SJCRH30 (cell line): ENCODE measurements around the gene LAMA5. TPM values are rescaled to one million over a fixed set of nuclear protein-coding genes. Genes with fewer than 3 reads are reported as not detected.

Experiments used
- DNase-seq, 2 experiments: peaks; one replicate each; pipeline ENCODE4 v3.0.0-alpha.2; 2015 to 2020
- H3K27ac ChIP-seq: fragments of 250-450 bp; sonication (Bioruptor Pico); 2 replicates; pipeline ENCODE4 v1.5.1; 2020; ENCODE audit warnings: mild to moderate bottlenecking, moderate library complexity
- H3K27me3 ChIP-seq: fragments of 250-450 bp; sonication (Bioruptor Pico); 2 replicates; pipeline ENCODE4 v1.5.1; 2020; ENCODE audit warnings: mild to moderate bottlenecking, moderate library complexity
- H3K36me3 ChIP-seq: fragments of 250-450 bp; sonication (Bioruptor Pico); 2 replicates; pipeline ENCODE4 v1.5.1; 2020; ENCODE audit warnings: mild to moderate bottlenecking, moderate library complexity
- H3K4me1 ChIP-seq: fragments of 250-450 bp; sonication (Bioruptor Pico); 2 replicates; pipeline ENCODE4 v1.5.1; 2020; ENCODE audit warnings: mild to moderate bottlenecking, moderate library complexity
- H3K4me3 ChIP-seq: fragments of 250-450 bp; sonication (Bioruptor Pico); 2 replicates; pipeline ENCODE4 v1.5.1; 2020; ENCODE audit warnings: mild to moderate bottlenecking, moderate library complexity
- H3K9me3 ChIP-seq: fragments of 250-450 bp; sonication (Bioruptor Pico); replicated peaks from 2 replicates; pipeline ENCODE4 v1.5.1; 2020; ENCODE audit warnings: mild to moderate bottlenecking, moderate library complexity
- total RNA-seq: library from RNA; depleted of rRNA; stranded (reverse); fragments of >200 nt; shearing (Covaris generic); gene quantifications from 2 replicates; pipeline ENCODE4 v1.2.3, GENCODE V29; 2014

The LAMA5 gene
- total RNA-seq, 1 experiment from 2014 or later, result 43.8 TPM

DNA sequence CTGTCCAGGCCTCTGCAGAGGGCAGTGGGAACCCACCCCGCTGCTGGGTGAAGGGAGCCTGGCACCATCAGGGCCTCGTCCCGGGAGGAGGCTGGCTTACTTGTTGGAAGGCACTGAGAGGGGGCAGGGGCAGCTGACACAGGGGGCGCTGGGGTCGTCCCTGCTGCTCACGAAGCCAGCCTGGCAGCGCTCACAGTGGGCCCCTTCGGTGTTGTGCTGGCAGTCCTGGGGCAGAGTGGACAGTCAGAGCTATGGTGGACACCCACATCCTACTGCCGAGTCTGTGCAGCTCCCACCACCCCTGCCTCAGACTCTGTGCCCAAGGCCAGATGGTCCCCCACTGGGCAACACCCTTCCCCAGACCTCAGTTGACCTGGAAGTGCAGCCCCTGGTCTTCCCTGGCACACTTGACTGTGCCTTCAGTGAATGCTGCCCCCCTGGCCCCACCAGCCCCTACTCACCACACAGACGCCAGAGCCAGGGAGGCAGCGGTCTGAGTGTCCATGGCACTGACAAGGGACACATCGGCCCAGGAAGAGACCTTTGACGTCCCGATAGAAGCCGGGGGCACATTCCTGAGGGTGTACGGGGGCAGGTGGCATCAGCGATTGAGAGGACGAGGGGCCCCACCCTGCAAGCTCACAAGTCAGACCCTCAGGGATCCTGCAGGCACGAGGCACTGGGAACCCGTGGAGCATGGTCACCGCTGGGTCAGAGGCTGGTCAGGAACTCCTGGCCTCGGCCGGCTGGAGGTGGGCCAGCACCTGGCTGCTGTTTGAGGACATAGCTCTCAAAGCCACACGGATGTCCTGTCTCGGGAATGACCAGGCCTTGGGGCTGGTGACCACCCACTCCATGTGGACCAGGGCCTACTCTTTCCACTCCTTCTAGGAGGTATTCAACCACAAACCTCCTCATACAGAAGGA lies 42.9 kb downstream of the LAMA5 start:
- Histone ChIP-seq H3K36me3 (peaks cover 55% of the 10 kb centered on the region), H3K9me3 (no peaks in the 10 kb centered on the region), H3K27me3 (no peaks in the 10 kb centered on the region), H3K4me3 (no peak overlapping the region), H3K27ac (no peak overlapping the region), H3K4me1 (no peaks in the 10 kb centered on the region)
- no peak for DNase-seq

DNA sequence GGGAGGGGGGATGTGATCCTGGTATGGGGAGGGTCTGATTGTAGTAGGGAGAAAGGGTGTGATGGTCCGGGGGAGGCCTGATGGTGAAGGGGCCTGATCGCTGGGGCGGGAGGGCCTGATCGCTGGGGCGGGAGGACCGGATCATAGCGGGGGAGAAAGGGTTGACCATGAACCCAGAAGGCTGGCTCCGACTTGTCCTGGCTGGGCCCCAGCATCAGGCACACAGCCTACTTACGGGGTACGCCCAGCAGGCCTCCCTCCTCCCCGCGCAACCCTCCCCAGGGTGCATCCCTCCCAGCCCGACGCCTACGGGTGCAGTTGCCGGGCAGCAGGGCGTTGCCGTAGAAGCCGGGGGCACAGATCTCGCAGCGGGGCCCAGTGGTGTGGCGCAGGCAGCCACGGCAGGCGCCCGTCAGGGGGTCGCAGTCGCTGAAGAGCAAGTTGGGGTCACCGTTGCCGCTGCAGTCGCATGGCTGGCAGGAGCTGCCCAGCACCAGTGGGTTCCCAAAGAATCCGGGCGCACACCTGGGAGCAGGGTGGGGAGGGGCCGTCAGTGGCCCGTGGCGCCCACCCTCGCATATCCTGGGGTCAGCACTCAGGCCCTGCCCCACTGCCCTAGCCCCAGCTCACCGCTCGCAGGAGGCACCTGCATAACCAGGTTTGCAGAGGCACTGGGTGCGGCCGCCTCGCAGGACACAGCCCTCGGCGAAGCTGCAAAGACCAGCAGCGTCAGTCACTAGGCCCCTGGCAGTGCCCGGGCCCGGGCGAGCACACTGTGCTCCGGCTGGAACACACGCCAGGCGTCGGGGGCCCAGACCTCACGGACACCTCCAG lies 43.7 kb downstream of the LAMA5 start:
- Histone ChIP-seq H3K4me3 (no peak overlapping the region), H3K27ac (no peak overlapping the region), H3K4me1 (no peaks in the 10 kb centered on the region), H3K9me3 (no peaks in the 10 kb centered on the region), H3K36me3 (peaks cover 53% of the 10 kb centered on the region), H3K27me3 (no peaks in the 10 kb centered on the region)
- no peak for DNase-seq

DNA sequence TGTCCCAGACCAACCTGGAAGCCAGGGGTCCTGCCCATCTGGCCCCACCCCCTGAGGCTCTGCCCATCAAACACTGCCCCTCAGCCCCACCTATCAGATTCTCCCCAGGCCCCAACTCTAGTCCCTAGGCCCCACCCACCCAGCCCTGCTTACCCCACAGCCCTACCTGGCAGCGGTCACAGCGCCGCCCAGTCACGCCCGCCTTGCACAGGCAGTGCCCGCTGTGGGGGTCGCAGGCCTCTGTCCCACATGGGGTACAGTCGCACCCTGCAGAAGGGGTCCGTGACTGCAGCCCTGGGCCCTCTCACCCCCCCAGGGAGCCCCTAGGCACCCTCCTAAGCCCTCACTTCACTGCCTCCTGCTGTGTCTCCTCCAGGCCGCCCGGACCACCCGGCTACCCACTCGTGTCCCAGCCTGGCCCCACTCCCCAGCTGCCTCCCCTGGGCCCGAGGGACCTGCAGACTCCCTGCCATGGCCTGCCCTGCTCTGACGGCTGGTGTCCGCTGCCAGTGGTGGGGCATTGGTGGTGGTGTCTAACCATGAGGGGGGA lies 44.5 kb downstream of the LAMA5 start:
- H3K4me1 ChIP-seq, result no peaks in the 10 kb centered on the region
- no peaks in the 10 kb centered on the region for H3K27me3 ChIP-seq
- no peak overlapping the region for H3K4me3 ChIP-seq
- H3K9me3 ChIP-seq, result no peaks in the 10 kb centered on the region
- DNase-seq, result no peak
- H3K27ac ChIP-seq, result no peak overlapping the region
- H3K36me3 ChIP-seq, result peaks cover 45% of the 10 kb centered on the region

DNA sequence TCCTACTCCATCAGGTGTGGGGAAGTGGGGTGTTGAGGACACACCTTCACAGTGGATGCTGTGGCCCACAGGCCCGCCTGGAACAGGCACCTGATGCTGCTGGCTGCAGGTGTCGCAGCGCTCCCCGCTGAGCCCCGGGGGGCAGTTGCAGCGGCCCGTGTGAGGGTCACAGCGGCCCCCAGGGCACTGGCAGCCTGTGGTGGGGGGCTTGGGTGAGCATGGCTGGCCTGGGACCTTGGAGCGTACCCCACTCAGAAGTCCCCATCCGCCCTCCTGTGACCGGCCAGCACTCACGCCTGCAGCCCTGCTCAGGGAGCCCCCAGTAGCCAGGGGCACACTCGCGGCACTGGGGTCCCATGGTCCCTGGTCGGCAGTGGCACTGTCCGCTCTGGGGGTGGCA lies 45.1 kb downstream of the LAMA5 start:
- Histone ChIP-seq H3K36me3 (peaks cover 46% of the 10 kb centered on the region), H3K27me3 (no peaks in the 10 kb centered on the region), H3K4me3 (no peak overlapping the region), H3K27ac (no peak overlapping the region), H3K4me1 (no peaks in the 10 kb centered on the region), H3K9me3 (no peaks in the 10 kb centered on the region)
- DNase-seq, result no peak

DNA sequence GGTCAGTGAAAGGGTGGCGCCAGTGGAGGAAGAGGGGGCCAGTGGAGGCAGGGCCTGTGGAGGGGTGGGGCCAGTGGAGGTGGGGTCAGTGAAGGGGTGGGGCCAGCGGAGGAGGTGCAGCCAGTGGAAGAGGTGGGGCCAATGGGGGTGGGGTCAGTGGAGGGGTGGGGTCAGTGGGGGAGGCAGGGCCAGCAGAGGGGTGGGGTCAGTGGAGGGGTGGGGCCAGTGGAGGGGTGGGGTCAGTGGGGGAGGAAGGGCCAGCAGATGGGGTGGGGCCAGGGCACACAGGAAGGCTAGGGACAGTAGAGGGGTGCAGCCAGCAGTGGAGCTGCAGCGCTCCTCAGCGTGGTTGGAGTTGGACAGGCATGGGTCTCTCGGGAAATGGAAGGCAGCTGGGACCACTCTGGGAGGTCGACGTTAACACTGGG lies 45.6 kb downstream of the LAMA5 start:
- Histone ChIP-seq H3K36me3 (peaks cover 45% of the 10 kb centered on the region), H3K27me3 (no peaks in the 10 kb centered on the region)

DNA sequence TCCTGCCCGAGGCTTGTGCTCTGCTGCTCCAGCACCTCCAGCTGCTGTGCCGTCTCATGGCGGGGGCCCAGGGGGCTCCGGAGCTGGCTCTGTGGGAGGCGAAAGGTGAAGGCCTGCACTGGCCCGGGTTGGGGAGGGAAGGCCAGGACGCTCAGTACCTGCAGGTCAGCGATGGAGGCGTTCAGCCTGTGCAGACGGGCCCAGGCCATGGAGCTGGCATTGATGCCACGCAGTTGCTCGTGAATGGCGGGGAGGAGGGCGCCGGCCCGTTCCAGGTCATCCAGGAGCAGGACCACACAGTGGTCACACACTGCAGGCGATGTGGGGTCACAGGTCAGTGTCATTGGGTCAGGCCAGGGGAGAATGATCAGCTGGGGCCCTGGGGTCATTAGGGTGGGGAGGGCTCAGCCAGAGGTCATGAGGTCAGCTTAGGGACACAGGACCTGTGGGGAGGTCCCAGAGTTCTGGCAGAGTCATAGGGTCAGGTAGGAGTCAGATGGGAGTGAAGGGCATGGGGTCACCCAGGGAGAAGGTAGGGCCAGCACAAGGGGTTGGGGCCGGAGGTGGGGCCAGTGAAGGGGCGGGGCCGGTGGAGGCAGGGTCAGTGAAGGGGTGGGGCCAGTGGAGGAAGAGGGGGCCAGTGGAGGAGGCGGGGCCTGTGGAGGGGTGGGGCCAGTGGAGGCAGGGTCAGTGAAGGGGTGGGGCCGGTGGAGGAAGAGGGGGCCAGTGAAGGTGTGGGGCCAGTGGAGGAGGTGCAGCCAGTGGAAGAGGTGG lies 46.3 kb downstream of the LAMA5 start:
- Histone ChIP-seq H3K9me3 (no peaks in the 10 kb centered on the region), H3K4me1 (no peaks in the 10 kb centered on the region), H3K36me3 (peaks cover 50% of the 10 kb centered on the region), H3K4me3 (no peak overlapping the region), H3K27me3 (no peaks in the 10 kb centered on the region), H3K27ac (no peak overlapping the region)
- DNase-seq, result peak; percentile 78 to 87

More for the DNA sequence above, 45.6 kb downstream of the LAMA5 start:
- Histone ChIP-seq H3K27ac (no peak overlapping the region), H3K4me3 (no peak overlapping the region), H3K9me3 (no peaks in the 10 kb centered on the region), H3K4me1 (no peaks in the 10 kb centered on the region)
- peak; percentile 76 to 82 for DNase-seq

DNA sequence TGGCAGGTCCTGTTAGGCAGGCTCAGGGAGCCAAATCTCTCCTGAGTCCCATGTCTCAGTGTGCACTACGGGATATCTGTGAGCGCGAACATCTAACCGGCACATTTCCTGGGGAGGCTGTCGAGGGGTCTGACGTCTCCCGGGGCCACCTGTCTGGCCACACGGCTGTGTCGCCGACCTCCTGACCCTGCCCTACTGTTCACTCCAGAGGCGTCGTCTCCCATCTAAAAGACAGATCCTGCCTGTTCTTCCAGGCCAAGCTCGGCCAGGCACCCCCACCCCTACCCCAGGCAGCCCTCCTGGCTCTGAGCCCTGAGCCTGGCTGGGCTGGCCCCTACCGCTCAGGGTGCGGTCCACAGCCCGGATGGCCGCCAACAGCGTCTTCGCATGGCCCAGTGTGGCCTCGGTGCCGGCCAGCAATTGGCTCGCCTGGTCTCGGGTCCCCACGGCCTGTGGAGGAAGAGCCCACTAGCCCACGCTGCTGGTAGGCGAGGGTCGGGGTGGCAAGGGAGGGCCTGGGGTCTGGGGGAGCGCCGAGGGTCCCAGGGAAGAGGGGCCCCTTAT lies 47.7 kb downstream of the LAMA5 start:
- no peaks in the 10 kb centered on the region for H3K4me1 ChIP-seq
- peaks cover 49% of the 10 kb centered on the region for H3K36me3 ChIP-seq
- H3K27ac ChIP-seq, result no peak overlapping the region
- no peaks in the 10 kb centered on the region for H3K27me3 ChIP-seq
- H3K9me3 ChIP-seq, result no peaks in the 10 kb centered on the region
- DNase-seq, result no peak
- H3K4me3 ChIP-seq, result no peak overlapping the region

DNA sequence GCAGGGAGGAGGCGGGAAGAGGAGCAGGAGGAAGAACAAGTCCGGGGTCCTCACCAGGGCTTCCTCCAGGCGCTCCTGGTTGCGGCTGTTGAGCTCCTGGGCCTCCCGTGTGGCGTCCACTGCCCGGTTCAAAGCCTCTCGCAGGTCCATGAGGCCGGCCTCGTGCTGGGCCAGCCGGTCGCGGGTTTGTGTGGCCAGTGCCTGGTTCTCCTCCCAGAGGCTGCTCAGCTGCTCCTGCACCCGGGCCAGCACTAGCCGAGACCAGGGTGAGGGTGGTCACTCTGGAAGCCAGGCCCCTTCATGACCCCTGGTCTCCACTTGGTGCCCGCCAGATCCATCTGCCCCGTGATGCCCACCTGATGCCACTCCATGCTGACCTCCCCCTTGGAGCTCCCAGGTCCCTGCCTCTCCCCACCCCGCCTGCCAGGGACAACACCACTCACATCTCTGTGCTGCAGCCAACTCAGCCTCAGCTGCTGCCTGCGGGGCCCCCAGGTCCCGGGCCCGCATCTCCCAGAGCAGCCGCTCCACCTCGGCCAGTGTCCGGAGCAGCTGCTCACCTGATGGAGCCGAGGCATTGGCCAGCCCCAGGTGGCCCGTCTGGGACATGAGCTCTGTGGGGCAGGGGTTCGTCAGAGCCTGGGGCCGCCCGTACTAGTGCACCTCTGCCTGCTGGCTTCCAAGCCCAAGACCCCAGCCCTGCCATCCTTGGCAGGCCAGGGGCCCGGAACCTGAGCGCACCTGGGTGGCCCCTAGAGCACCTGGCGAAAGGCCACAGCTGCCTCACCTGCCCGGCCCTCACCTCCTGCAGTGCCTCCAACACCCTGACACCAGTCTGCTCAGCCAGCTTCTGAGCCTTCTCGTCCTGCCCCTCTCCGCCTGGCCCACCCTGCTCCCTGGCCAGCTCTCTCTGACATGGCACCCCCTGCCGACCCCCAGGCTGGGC lies 48.4 kb downstream of the LAMA5 start:
- H3K9me3 ChIP-seq, result no peaks in the 10 kb centered on the region
- no peaks in the 10 kb centered on the region for H3K4me1 ChIP-seq
- H3K4me3 ChIP-seq, result no peak overlapping the region
- H3K36me3 ChIP-seq, result peaks cover 46% of the 10 kb centered on the region; the same call in 1 of the 2 replicates
- no peaks in the 10 kb centered on the region for H3K27me3 ChIP-seq
- no peak for DNase-seq
- H3K27ac ChIP-seq, result no peak overlapping the region

DNA sequence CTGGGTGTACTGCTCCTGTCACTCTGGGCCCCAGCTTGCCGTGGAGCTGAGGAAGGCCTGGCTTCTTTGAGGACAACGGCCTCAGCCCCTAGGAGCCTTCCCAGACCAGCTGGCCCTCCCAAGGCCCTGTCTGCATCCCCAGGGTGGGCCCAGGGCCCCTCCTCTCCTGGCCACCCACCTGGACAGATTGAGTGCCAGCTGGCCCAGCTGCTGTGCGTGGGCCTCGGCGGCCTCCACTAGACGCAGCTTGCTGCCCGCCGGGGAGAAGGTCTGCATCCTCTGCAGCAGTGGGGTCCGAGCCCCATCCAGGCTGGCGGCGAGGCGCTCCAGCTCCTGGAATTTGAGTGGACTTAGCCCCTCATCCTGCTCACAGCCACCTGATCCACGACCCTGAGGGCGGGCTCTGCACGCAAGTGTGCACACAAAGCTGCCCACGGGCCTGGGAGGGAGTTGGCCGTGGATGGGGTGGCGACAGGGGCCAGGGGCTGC lies 49.9 kb downstream of the LAMA5 start:
- H3K36me3 ChIP-seq, result peaks cover 43% of the 10 kb centered on the region; the same call in 1 of the 2 replicates
- no peaks in the 10 kb centered on the region for H3K9me3 ChIP-seq
- H3K27me3 ChIP-seq, result no peaks in the 10 kb centered on the region
- H3K4me3 ChIP-seq, result no peak overlapping the region
- no peak overlapping the region for H3K27ac ChIP-seq
- H3K4me1 ChIP-seq, result no peaks in the 10 kb centered on the region
- DNase-seq, result peak in 1 of 2 experiments; percentile 58

DNA sequence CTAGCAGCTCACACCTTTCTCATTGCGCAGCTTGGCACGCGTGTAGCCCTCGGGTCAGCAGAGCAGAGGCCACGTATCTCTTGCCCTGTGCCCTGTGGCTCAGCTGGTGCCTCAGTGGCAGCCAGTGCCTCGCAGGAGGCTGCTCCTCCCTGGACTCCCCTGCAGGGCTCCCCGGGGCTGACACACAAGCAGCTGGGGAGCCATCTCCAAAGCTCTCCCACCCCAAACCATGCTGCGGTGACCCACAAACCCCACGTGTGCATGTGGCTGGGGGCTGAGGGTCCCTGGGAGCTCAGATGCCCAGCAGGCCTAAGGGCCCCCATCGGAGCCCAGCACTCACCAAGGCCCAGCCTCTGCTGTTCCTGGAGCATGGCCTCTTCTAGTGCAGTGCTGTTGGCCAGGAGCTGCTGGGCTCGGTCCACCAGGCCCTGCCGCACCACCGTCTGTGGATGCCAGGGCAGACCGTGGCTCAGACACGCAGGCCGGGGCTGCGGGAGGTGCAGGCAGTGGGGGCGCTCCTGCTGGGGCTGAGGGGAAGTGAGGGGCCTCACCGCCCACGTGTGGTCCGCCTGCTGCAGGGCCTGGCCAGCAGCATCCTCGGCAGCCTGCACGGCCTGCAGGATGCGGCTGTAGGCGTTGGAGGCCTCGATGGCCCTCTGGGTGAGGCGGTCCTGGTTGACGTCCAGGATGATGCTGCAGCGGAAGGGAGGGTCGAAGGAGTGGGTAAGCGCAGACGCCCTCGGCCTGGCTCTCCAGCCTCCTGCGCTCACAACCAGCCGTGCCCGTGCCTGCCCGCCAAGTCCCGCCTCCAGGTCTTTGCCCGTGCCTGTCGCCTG lies 50.6 kb downstream of the LAMA5 start:
- peaks cover 43% of the 10 kb centered on the region for H3K36me3 ChIP-seq

DNA sequence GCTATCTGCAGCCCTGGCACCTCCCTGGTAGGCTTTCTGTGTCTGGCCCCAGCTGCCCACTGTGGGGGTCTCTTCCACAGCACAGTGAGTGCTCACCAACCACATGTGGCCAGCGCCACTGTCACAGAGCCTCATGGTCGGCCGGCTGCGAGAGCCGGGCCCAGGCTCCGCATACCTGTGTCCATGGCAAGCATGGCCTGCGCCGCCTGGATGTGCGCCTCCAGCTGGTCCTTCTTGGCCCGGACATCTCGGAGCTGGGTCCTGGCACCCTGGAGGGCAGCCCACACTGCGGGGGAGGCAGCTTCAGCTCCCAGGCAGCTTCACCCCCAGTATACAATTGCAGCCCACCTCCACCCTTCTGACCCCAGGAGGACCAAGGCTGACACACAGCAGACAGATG lies 51.3 kb downstream of the LAMA5 start:
- Histone ChIP-seq H3K9me3 (no peaks in the 10 kb centered on the region), H3K27me3 (no peaks in the 10 kb centered on the region), H3K4me3 (no peak overlapping the region), H3K4me1 (no peaks in the 10 kb centered on the region), H3K36me3 (peaks cover 49% of the 10 kb centered on the region), H3K27ac (no peak overlapping the region)
- no peak for DNase-seq

More for the DNA sequence above, 50.6 kb downstream of the LAMA5 start:
- no peak overlapping the region for H3K4me3 ChIP-seq
- H3K9me3 ChIP-seq, result no peaks in the 10 kb centered on the region
- no peak for DNase-seq
- no peak overlapping the region for H3K27ac ChIP-seq
- H3K27me3 ChIP-seq, result no peaks in the 10 kb centered on the region
- no peaks in the 10 kb centered on the region for H3K4me1 ChIP-seq

DNA sequence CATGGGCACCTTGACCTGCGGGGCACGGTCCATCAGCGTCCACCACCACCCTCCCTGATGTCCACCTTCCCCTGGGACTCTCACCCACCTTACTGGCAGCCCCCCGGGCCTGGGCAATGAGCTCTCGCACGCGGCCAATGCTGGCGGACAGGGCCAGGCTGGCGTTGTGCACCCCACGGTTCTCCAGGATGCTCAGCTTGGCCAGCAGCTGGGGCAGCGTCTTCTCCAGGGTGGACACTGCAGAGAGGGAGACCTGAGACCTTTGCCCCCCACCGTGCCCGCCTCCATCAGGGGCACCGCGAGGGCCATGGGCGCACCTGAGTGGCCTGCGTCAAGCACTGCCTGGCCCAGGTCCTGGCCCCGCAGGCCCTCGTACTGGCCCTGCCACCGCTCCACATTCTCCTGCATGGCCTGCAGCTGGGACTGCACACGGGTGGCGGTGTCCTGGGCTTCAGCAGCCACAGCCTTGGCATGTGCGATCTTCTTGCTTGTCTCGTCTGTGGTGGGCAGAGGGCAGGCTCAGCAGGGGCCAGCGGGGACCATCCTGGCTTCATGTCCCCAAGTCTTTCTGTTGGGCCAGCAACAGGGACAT lies 52.3 kb downstream of the LAMA5 start:
- Histone ChIP-seq H3K36me3 (peaks cover 55% of the 10 kb centered on the region), H3K4me1 (no peaks in the 10 kb centered on the region), H3K27me3 (no peaks in the 10 kb centered on the region), H3K27ac (no peak overlapping the region), H3K4me3 (no peak overlapping the region), H3K9me3 (no peaks in the 10 kb centered on the region)
- no peak for DNase-seq
